Colonic mucosa (tissue), 4 donors: ENCODE measurements around the gene CASKIN2. TPM values are rescaled to one million over a fixed set of nuclear protein-coding genes. Genes with fewer than 3 reads are reported as not detected.

Experiments
- DNase-seq: peaks from one replicate; pipeline ENCODE4 v3.0.0-alpha.2; 2020
- H3K27ac ChIP-seq: fragments of 200-600 bp; one replicate; pipeline ENCODE4 v1.8.0; 2021
- H3K27me3 ChIP-seq: fragments of 200-600 bp; one replicate; pipeline ENCODE4 v1.8.0; 2021
- H3K36me3 ChIP-seq: fragments of 200-600 bp; one replicate; pipeline ENCODE4 v1.8.0; 2021
- H3K4me1 ChIP-seq: fragments of 200-600 bp; one replicate; pipeline ENCODE4 v1.8.0; 2021; ENCODE audit warnings: mild to moderate bottlenecking
- H3K4me3 ChIP-seq: fragments of 200-600 bp; one replicate; pipeline ENCODE4 v1.8.0; 2021
- H3K9ac ChIP-seq, 2 donors: one replicate each; pipeline ENCODE4 v1.7.0; 2013; ENCODE audit warnings: control low read depth in 2 of 2, low read depth in 2 of 2, low read length in 2 of 2
- H3K9me3 ChIP-seq: fragments of 200-600 bp; one replicate; pipeline ENCODE4 v1.8.0; 2021
- intact Hi-C: fragments of 100-400 bp; cut with DNase I; formaldehyde crosslinking; loops from one replicate; pipeline ENCODE4 v1.14.1; 2022
- total RNA-seq, 2 donors: library from RNA; stranded (reverse); fragmentation: NEBNext Ultra II Directional in 1 of 2; extraction: Animal tissue kit (Norgen Biotek cat#: 25700) in 1 of 2; gene quantifications; one replicate each; pipeline ENCODE4 v1.2.1, GENCODE V29; 2021
- TF ChIP-seq, protein P1 (sequence below): fragments of 200-600 bp; IDR thresholded peaks from one replicate; pipeline ENCODE4 v1.8.0; 2022; ENCODE audit warnings: antibody characterized with exemption, mild to moderate bottlenecking
- donor health status: healthy.
- donor health status: DM: no; HTN: no; CAD: no.
- donor health status: DM: no; HTN: no; CAD: no.

CASKIN2 gene
- total RNA-seq, 2 donors from 2014 or later, result 26.5 to 28.6 TPM

DNA sequence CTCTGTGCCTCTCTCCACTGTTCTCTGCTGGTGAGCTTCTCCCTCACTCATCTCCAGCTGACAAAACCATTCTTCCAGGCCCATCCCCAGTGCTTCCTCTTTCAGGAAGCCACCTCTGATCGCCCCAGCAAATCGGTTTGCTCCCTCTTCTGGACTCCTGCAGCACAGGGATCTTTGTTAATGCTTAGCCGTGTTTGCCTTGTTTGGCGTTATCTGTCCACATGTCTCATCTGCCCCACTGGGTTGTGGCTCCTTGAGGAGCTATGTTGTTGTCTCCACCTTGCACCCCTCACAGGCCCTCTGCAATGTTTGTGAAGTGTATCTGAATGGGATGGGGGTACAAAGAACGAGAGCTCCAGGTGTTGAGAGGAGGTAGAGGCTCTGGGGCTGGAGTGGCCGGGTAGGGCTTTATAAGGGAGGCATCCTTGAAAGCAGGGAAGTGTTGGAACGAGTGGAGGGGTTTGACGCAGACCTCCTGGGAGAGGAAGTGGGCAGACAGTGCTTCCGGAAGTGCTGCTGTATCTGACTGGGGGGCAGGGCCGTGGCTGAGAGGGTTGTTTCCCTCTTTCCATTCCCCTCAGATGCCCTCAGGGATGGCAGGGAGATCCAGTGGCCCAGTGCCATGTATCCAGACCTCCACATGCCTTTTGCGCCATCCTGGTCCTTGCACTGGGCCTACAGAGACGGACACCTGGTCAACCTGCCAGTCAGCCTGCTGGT, 27.8 kb downstream of the CASKIN2 start:
- TF ChIP-seq, protein P1, sequence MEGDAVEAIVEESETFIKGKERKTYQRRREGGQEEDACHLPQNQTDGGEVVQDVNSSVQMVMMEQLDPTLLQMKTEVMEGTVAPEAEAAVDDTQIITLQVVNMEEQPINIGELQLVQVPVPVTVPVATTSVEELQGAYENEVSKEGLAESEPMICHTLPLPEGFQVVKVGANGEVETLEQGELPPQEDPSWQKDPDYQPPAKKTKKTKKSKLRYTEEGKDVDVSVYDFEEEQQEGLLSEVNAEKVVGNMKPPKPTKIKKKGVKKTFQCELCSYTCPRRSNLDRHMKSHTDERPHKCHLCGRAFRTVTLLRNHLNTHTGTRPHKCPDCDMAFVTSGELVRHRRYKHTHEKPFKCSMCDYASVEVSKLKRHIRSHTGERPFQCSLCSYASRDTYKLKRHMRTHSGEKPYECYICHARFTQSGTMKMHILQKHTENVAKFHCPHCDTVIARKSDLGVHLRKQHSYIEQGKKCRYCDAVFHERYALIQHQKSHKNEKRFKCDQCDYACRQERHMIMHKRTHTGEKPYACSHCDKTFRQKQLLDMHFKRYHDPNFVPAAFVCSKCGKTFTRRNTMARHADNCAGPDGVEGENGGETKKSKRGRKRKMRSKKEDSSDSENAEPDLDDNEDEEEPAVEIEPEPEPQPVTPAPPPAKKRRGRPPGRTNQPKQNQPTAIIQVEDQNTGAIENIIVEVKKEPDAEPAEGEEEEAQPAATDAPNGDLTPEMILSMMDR, result no peak
- DNase-seq, result peak; percentile 36
- Histone ChIP-seq H3K9ac (no peak overlapping the region), H3K9me3 (no peaks in the 10 kb centered on the region), H3K36me3 (no peaks in the 10 kb centered on the region), H3K4me3 (no peak overlapping the region), H3K27me3 (no peaks in the 10 kb centered on the region), H3K27ac (peak overlapping the region; percentile 22), H3K4me1 (peaks cover 11% of the 10 kb centered on the region)
- intact Hi-C loops, result no loop called here

DNA sequence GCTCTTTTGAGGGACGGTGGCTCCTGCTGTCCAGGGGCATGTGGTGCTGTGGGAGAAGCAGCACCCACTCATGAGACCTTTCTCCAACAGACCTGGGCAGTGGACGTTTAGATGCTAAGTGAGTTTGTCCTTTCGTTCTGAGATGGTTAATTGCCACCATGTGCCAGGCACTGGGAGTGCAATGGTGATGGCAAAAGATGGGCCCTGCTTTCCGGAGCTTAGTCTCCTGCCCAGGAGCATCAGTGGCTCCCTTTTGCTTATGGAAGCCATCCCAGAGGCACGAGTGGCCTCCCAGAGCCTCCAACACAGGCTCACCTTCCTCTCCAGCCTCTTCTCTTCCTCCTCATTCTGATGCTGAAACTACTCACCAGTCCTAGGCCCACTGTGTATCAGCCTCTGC, 28.4 kb downstream of the CASKIN2 start:
- Histone ChIP-seq H3K27ac (peak overlapping the region; percentile 22), H3K36me3 (no peaks in the 10 kb centered on the region), H3K9ac (no peak overlapping the region), H3K9me3 (no peaks in the 10 kb centered on the region), H3K4me3 (no peak overlapping the region), H3K4me1 (peaks cover 11% of the 10 kb centered on the region), H3K27me3 (no peaks in the 10 kb centered on the region)
- intact Hi-C loops, result no loop called here
- TF ChIP-seq, protein P1, result no peak
- no peak for DNase-seq

DNA sequence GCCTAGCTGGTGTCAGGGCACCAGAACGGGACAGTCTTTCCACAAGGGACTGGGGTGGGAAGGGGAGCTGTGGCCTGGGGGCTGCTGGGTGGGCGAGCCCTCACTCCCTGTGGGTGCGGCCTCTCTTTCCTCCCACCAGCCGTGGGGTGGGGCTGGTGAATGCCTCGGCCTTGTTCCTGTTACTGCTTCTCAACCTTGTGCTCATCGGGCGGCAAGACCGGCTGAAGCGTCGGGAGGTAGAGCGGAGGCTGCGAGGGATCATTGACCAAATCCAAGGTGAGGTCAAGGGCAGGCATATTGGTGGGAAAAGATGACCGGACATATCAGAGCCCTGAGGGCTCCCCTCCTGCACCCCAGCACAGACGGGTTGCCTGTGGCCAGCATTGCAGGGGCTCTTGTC, 29.2 kb downstream of the CASKIN2 start:
- Histone ChIP-seq H3K4me1 (peaks cover 11% of the 10 kb centered on the region), H3K36me3 (no peaks in the 10 kb centered on the region), H3K27ac (no peak overlapping the region), H3K9me3 (no peaks in the 10 kb centered on the region), H3K4me3 (no peak overlapping the region), H3K9ac (no peak overlapping the region), H3K27me3 (no peaks in the 10 kb centered on the region)
- intact Hi-C loops, result no loop called here
- DNase-seq, result no peak
- TF ChIP-seq, protein P1, result no peak

DNA sequence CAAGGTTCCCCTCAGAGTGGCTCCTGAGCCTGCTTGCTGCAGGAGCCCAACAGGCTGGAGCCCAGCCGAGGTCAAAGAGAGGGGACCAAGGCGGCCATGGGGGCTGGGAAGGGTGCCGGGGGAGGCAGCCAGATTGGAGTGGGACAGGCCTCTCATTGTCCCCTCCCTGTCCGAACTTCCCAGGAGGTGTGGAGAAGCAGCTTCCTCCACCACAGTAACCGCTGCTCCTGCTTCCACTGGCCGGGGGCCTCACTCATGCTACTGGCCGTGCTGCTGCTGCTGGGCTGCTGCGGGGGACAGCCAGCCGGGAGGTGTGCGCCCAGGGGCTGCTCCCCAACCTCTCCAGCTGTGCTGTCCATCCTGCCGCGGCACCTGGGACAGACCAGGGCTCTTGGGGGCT, 29.6 kb downstream of the CASKIN2 start:
- Histone ChIP-seq H3K4me1 (peaks cover 11% of the 10 kb centered on the region), H3K36me3 (no peaks in the 10 kb centered on the region)

DNA sequence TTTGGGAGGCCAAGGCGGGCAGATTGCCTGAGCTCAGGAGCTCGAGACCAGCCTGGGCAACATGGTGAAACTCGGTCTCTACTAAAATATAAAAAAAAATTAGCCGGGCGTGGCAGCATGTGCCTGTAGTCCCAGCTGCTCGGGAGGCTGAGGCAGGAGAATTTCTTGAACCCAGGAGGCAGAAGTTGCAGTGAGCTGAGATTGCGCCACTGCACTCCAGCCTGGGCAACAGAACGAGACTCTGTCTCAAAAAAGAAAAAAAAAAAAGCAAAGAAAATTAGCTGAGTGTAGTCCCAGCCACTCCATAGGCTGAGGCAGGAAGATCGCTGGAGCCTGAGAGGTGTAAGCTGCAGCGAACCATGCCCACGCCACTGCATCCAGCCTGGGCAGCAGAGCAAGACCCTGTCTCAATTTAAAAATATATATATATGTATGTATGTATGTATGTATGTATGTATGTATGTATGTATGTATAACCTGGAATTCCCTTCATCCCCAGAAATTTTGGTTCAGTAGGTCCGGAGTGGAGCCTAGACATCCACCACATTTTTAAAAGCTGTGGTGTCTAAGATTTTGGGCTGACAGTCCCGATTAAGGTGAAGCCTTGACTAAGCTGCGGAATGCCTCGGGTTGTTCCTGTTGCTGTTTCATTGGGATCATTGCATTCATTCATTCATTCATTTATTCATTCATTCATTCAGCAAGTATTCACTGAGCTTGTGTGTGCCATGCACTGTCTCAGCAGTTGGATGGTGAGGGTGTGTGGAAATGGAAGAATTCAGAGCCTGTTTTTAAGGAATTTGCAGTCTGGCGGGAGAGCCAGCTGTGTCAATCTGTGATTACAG, 33.0 kb downstream of the CASKIN2 start:
- TF ChIP-seq, protein P1, result no peak
- H3K9me3 ChIP-seq, result no peaks in the 10 kb centered on the region
- no peak for DNase-seq
- no peaks in the 10 kb centered on the region for H3K36me3 ChIP-seq
- no peak overlapping the region for H3K9ac ChIP-seq
- H3K27me3 ChIP-seq, result no peaks in the 10 kb centered on the region
- no peaks in the 10 kb centered on the region for H3K4me1 ChIP-seq
- no peak overlapping the region for H3K27ac ChIP-seq
- H3K4me3 ChIP-seq, result no peak overlapping the region
- intact Hi-C loops, result no loop called here

More for the DNA sequence above, 29.6 kb downstream of the CASKIN2 start:
- no peaks in the 10 kb centered on the region for H3K27me3 ChIP-seq
- H3K9me3 ChIP-seq, result no peaks in the 10 kb centered on the region
- H3K9ac ChIP-seq, result no peak overlapping the region
- H3K27ac ChIP-seq, result no peak overlapping the region
- intact Hi-C loops, result no loop called here
- H3K4me3 ChIP-seq, result no peak overlapping the region
- no peak for DNase-seq
- TF ChIP-seq, protein P1, result no peak
